Mesothelial cell of epicardium (in vitro differentiated cells): ENCODE results near the gene ALPK3. TPM values are rescaled to one million over a fixed set of nuclear protein-coding genes. Genes with fewer than 3 reads are reported as not detected.

ENCODE experiments used
- DNase-seq, 2 experiments: peaks; one replicate each; pipeline ENCODE4 v3.0.0; 2021; ENCODE audit warnings: low spot score in 2 of 2; ENCODE audit not compliant: unreplicated experiment in 2 of 2
- H3K27ac Mint-ChIP-seq: 2 replicates; pipeline ENCODE4 v1.8.0; 2021; ENCODE audit warnings: mixed read lengths
- H3K27me3 Mint-ChIP-seq: 2 replicates; pipeline ENCODE4 v1.8.0; 2021; ENCODE audit warnings: low read depth, mixed read lengths
- H3K36me3 Mint-ChIP-seq: 2 replicates; pipeline ENCODE4 v1.8.0; 2021; ENCODE audit warnings: mixed read lengths
- H3K4me1 Mint-ChIP-seq: 2 replicates; pipeline ENCODE4 v1.8.0; 2021; ENCODE audit warnings: mixed read lengths
- H3K4me3 Mint-ChIP-seq: 2 replicates; pipeline ENCODE4 v1.8.0; 2021; ENCODE audit warnings: mild to moderate bottlenecking, moderate library complexity, mixed read lengths
- H3K9me3 Mint-ChIP-seq: 2 replicates; pipeline ENCODE4 v1.8.0; 2021; ENCODE audit warnings: mixed read lengths
- CTCF ChIP-seq: fragments of 200-600 bp; sonication (generic); IDR thresholded peaks from one replicate; pipeline ENCODE4 v1.5.0; 2021; ENCODE audit warnings: antibody characterized with exemption; ENCODE audit not compliant: unreplicated experiment
- total RNA-seq: library from RNA; stranded (reverse); gene quantifications from 3 replicates; pipeline ENCODE4 v1.2.1, GENCODE V29; 2021

The ALPK3 gene
- total RNA-seq, 1 donor from 2014 or later = 31.3 TPM

- Mint-ChIP-seq H3K4me3 (no peak overlapping the region), H3K9me3 (no peaks in the 10 kb centered on the region), H3K27me3 (no peaks in the 10 kb centered on the region), H3K27ac (no peak overlapping the region), H3K36me3 (no peaks in the 10 kb centered on the region), H3K4me1 (no peaks in the 10 kb centered on the region)
- no peak for TF ChIP-seq CTCF
- DNase-seq = no peak
Observed at GRCh38 chr15:84889991-84890669, 73.0 kb downstream of the ALPK3 start.

- Mint-ChIP-seq H3K27me3 (no peaks in the 10 kb centered on the region), H3K36me3 (no peaks in the 10 kb centered on the region), H3K4me1 (no peaks in the 10 kb centered on the region), H3K4me3 (no peak overlapping the region), H3K9me3 (no peaks in the 10 kb centered on the region), H3K27ac (no peak overlapping the region)
- no peak for TF ChIP-seq CTCF
- DNase-seq = no peak
Observed at GRCh38 chr15:84890670-84891162, 73.6 kb downstream of the ALPK3 start.

GRCh38 chr15:84891339-84891738 is 74.2 kb downstream of the ALPK3 start:
- H3K4me1 Mint-ChIP-seq = no peaks in the 10 kb centered on the region
- TF ChIP-seq CTCF = no peak

GRCh38 chr15:84892786-84893307 is 75.7 kb downstream of the ALPK3 start:
- H3K4me1 Mint-ChIP-seq = no peaks in the 10 kb centered on the region
- H3K27ac Mint-ChIP-seq = no peak overlapping the region
- no peak for DNase-seq
- TF ChIP-seq CTCF = no peak
- H3K36me3 Mint-ChIP-seq = no peaks in the 10 kb centered on the region
- H3K27me3 Mint-ChIP-seq = no peaks in the 10 kb centered on the region
- peaks cover 4% of the 10 kb centered on the region for H3K9me3 Mint-ChIP-seq
- no peak overlapping the region for H3K4me3 Mint-ChIP-seq

More at GRCh38 chr15:84891339-84891738, 74.2 kb downstream of the ALPK3 start:
- Mint-ChIP-seq H3K4me3 (no peak overlapping the region), H3K27ac (no peak overlapping the region), H3K9me3 (no peaks in the 10 kb centered on the region), H3K36me3 (no peaks in the 10 kb centered on the region), H3K27me3 (no peaks in the 10 kb centered on the region)
- DNase-seq = no peak

GRCh38 chr15:84893607-84894006 is 76.5 kb downstream of the ALPK3 start:
- H3K27me3 Mint-ChIP-seq = no peaks in the 10 kb centered on the region
- no peaks in the 10 kb centered on the region for H3K36me3 Mint-ChIP-seq
- DNase-seq = no peak
- H3K4me1 Mint-ChIP-seq = no peaks in the 10 kb centered on the region
- H3K27ac Mint-ChIP-seq = no peak overlapping the region
- H3K4me3 Mint-ChIP-seq = no peak overlapping the region
- TF ChIP-seq CTCF = no peak
- peaks cover 4% of the 10 kb centered on the region for H3K9me3 Mint-ChIP-seq
